Measurements from ENCODE around the gene LNX1. TPM values are rescaled to one million over a fixed set of nuclear protein-coding genes. Genes with fewer than 3 reads are reported as not detected.

Gene LNX1
- total and polyA plus RNA-seq, 2 of the 13 experiments (the other 11 are each of a cell fraction or from before 2014, with no cell fraction given): 0.49 TPM

DNA sequence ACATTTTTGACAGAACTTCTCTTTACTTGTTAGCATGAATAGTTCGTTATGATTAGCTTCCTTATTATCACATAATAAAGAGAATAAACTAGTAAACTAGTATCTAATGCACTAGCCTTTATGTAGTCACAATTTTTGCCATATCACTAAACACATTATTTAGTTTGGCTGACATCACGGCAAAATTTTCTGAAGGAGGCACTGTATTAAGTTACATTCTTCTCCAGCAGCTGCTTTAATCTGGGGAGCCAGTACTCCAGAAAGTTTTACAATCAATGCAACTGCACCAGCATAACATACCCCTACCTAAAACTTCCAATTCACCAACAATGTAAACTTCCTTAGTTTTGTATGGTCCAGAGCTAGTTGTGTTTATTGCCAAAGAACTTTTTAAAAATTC, 126.0 kb downstream of the LNX1 start:
- CTCF ChIA-PET (ENCODE audit: low intra/inter-chr PET ratio, low total read pairs): no interaction called here
- H3K4me2 ChIP-seq (ENCODE audit: low read depth, low read length): no peak overlapping the region
- H3K9me3 ChIP-seq (ENCODE audit: low read length): no peaks in the 10 kb centered on the region
- POLR2A ChIA-PET: no interaction called here
- in situ Hi-C loops (cut with HindIII; ENCODE audit: extremely low pct_ligation_motif_present, low pct_unique_long_range_greater_than_20kb): no loop called here
- DNase-seq (ENCODE audit: low spot score) (no peak), ATAC-seq (no peak), FAIRE-seq (no peak)
- TF ChIP-seq ZMYM4 (CRISPR knock-in tag; IDR thresholded peaks at IDR 0.05): no peak
- TF ChIP-seq, protein P1, sequence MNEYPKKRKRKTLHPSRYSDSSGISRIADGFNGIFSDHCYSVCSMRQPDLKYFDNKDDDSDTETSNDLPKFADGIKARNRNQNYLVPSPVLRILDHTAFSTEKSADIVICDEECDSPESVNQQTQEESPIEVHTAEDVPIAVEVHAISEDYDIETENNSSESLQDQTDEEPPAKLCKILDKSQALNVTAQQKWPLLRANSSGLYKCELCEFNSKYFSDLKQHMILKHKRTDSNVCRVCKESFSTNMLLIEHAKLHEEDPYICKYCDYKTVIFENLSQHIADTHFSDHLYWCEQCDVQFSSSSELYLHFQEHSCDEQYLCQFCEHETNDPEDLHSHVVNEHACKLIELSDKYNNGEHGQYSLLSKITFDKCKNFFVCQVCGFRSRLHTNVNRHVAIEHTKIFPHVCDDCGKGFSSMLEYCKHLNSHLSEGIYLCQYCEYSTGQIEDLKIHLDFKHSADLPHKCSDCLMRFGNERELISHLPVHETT (CRISPR knock-in tag; conservative IDR thresholded peaks at IDR 0.05): no peak
- TF ChIP-seq, protein P2, sequence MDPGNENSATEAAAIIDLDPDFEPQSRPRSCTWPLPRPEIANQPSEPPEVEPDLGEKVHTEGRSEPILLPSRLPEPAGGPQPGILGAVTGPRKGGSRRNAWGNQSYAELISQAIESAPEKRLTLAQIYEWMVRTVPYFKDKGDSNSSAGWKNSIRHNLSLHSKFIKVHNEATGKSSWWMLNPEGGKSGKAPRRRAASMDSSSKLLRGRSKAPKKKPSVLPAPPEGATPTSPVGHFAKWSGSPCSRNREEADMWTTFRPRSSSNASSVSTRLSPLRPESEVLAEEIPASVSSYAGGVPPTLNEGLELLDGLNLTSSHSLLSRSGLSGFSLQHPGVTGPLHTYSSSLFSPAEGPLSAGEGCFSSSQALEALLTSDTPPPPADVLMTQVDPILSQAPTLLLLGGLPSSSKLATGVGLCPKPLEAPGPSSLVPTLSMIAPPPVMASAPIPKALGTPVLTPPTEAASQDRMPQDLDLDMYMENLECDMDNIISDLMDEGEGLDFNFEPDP (CRISPR knock-in tag; conservative IDR thresholded peaks at IDR 0.05): no peak
- TF ChIP-seq, protein P3, sequence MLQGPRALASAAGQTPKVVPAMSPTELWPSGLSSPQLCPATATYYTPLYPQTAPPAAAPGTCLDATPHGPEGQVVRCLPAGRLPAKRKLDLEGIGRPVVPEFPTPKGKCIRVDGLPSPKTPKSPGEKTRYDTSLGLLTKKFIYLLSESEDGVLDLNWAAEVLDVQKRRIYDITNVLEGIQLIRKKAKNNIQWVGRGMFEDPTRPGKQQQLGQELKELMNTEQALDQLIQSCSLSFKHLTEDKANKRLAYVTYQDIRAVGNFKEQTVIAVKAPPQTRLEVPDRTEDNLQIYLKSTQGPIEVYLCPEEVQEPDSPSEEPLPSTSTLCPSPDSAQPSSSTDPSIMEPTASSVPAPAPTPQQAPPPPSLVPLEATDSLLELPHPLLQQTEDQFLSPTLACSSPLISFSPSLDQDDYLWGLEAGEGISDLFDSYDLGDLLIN (CRISPR knock-in tag; IDR thresholded peaks at IDR 0.05; ENCODE audit: borderline replicate concordance): no peak
- TF ChIP-seq PPARG (CRISPR knock-in tag; conservative IDR thresholded peaks at IDR 0.05): no peak
- TF ChIP-seq SMARCE1 (IDR thresholded peaks at IDR 0.05; ENCODE audit: borderline replicate concordance): no peak
- TF ChIP-seq ZMYM3 (CRISPR knock-in tag; IDR thresholded peaks at IDR 0.05): no peak
- TF ChIP-seq KLF13 (CRISPR knock-in tag; IDR thresholded peaks at IDR 0.05): no peak
- no peak for TF ChIP-seq ZSCAN31 (CRISPR knock-in tag; IDR thresholded peaks at IDR 0.05; ENCODE audit: low read depth)
- no peak for TF ChIP-seq ZNF547 (CRISPR knock-in tag; IDR thresholded peaks at IDR 0.05)
- TF ChIP-seq MEIS2 (CRISPR knock-in tag; IDR thresholded peaks at IDR 0.05): no peak
- no peak for TF ChIP-seq GZF1 (CRISPR knock-in tag; IDR thresholded peaks at IDR 0.05)
- TF ChIP-seq, protein P4, sequence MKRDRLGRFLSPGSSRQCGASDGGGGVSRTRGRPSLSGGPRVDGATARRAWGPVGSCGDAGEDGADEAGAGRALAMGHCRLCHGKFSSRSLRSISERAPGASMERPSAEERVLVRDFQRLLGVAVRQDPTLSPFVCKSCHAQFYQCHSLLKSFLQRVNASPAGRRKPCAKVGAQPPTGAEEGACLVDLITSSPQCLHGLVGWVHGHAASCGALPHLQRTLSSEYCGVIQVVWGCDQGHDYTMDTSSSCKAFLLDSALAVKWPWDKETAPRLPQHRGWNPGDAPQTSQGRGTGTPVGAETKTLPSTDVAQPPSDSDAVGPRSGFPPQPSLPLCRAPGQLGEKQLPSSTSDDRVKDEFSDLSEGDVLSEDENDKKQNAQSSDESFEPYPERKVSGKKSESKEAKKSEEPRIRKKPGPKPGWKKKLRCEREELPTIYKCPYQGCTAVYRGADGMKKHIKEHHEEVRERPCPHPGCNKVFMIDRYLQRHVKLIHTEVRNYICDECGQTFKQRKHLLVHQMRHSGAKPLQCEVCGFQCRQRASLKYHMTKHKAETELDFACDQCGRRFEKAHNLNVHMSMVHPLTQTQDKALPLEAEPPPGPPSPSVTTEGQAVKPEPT (CRISPR knock-in tag; IDR thresholded peaks at IDR 0.05; ENCODE audit: low read depth): no peak
- TF ChIP-seq ZFP36L2 (CRISPR knock-in tag; IDR thresholded peaks at IDR 0.05): no peak
- TF ChIP-seq ZEB1 (IDR thresholded peaks at IDR 0.05; ENCODE audit: insufficient replicate concordance, low read depth): no peak
- TF ChIP-seq EED (CRISPR knock-in tag; IDR thresholded peaks at IDR 0.05): no peak
- TF ChIP-seq ZNF136 (CRISPR knock-in tag; IDR thresholded peaks at IDR 0.05; ENCODE audit: low read depth): no peak
- no peak for TF ChIP-seq GFI1 (CRISPR knock-in tag; IDR thresholded peaks at IDR 0.05; ENCODE audit: borderline replicate concordance)
- TF ChIP-seq, protein P5, sequence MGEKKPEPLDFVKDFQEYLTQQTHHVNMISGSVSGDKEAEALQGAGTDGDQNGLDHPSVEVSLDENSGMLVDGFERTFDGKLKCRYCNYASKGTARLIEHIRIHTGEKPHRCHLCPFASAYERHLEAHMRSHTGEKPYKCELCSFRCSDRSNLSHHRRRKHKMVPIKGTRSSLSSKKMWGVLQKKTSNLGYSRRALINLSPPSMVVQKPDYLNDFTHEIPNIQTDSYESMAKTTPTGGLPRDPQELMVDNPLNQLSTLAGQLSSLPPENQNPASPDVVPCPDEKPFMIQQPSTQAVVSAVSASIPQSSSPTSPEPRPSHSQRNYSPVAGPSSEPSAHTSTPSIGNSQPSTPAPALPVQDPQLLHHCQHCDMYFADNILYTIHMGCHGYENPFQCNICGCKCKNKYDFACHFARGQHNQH (CRISPR knock-in tag; IDR thresholded peaks at IDR 0.05): no peak
- no peak overlapping the region for H2AFZ ChIP-seq (ENCODE audit: low read length)
- intact Hi-C loops (cut with micrococcal nuclease; ENCODE audit: unreplicated experiment): no loop called here
- WGBS (ENCODE audit: low lambda C conversion rate): 83% methylated on average over 2 of the region's 2 CpGs
- no peak overlapping the region for H3K4me3 ChIP-seq (replicated peaks in 1 of 3; ENCODE audit: insufficient read depth in 1 of 3, low read depth in 2 of 3, low read length in 3 of 3)
- no peaks in the 10 kb centered on the region for H3K27me3 ChIP-seq (ENCODE audit: control insufficient read depth in 1 of 2, insufficient read depth in 2 of 2, low read length in 2 of 2)
- no peaks in the 10 kb centered on the region for H4K20me1 ChIP-seq (ENCODE audit: insufficient read depth, low read length)
- peaks cover 0 to 9% of the 10 kb centered on the region in 2 experiments; a peak in 1 of 5 replicates for H3K36me3 ChIP-seq (replicated peaks in 1 of 2; ENCODE audit: control insufficient read depth in 1 of 2, insufficient read depth in 2 of 2, low read length in 2 of 2)
- H3K4me1 ChIP-seq (ENCODE audit: insufficient read depth, low read length): no peaks in the 10 kb centered on the region
- BruUV-seq (replicated peaks): no TSS peak
- no peaks in the 10 kb centered on the region for H3K79me2 ChIP-seq (ENCODE audit: insufficient read depth, low read length)
- no peak overlapping the region for H3K27ac ChIP-seq (ENCODE audit: extremely low read length, insufficient read depth, low read length)
- no peak overlapping the region for H3K9ac ChIP-seq (ENCODE audit: insufficient read depth, low read depth, low read length)

Measured in HepG2 (cell line).